H9 (cell line): ENCODE results near the gene PYGO2. TPM values are rescaled to one million over a fixed set of nuclear protein-coding genes. Genes with fewer than 3 reads are reported as not detected.

ENCODE experiments used
- DNase-seq: peaks from one replicate; pipeline ENCODE4 v3.0.0-alpha.2; 2017
- H2AFZ ChIP-seq: one replicate; pipeline ENCODE4 v1.6.1; 2013; ENCODE audit warnings: mild to moderate bottlenecking, low read length, control low read depth, moderate library complexity
- H2AK5ac ChIP-seq: 2 replicates; pipeline ENCODE4 v1.6.1; 2013; ENCODE audit warnings: low read length, control low read depth, mixed read lengths; ENCODE audit not compliant: insufficient read length
- H2BK120ac ChIP-seq: one replicate; pipeline ENCODE4 v1.6.1; 2013; ENCODE audit warnings: low read depth, mild to moderate bottlenecking, low read length, control low read depth, inconsistent platforms; ENCODE audit not compliant: poor library complexity, severe bottlenecking
- H2BK12ac ChIP-seq: 2 replicates; pipeline ENCODE4 v1.6.1; 2013; ENCODE audit warnings: low read length, control low read depth, mixed read lengths, low read depth; ENCODE audit not compliant: insufficient read length
- H2BK15ac ChIP-seq: 2 replicates; pipeline ENCODE4 v1.6.1; 2013; ENCODE audit warnings: low read depth, low read length, control low read depth
- H2BK20ac ChIP-seq: one replicate; pipeline ENCODE4 v1.6.1; 2013; ENCODE audit warnings: low read depth, mild to moderate bottlenecking, low read length, control low read depth, inconsistent platforms; ENCODE audit not compliant: poor library complexity, severe bottlenecking
- H2BK5ac ChIP-seq: 2 replicates; pipeline ENCODE4 v1.6.1; 2013; ENCODE audit warnings: low read length, control low read depth, mixed read lengths; ENCODE audit not compliant: insufficient read length
- H3K14ac ChIP-seq: 2 replicates; pipeline ENCODE4 v1.6.1; 2013; ENCODE audit warnings: low read length, control low read depth; ENCODE audit not compliant: insufficient read depth
- H3K18ac ChIP-seq: 2 replicates; pipeline ENCODE4 v1.6.1; 2013; ENCODE audit warnings: low read depth, mild to moderate bottlenecking, mixed read lengths, low read length, control low read depth; ENCODE audit not compliant: insufficient read length
- H3K23ac ChIP-seq: 2 replicates; pipeline ENCODE4 v1.6.1; 2013; ENCODE audit warnings: low read length, control low read depth, mixed read lengths, low read depth; ENCODE audit not compliant: insufficient read length
- H3K23me2 ChIP-seq: 2 replicates; pipeline ENCODE4 v1.6.1; 2013; ENCODE audit warnings: low read depth, mild to moderate bottlenecking, mixed read lengths, low read length, control low read depth; ENCODE audit not compliant: insufficient read length, poor library complexity, severe bottlenecking
- H3K27ac ChIP-seq: 2 replicates; pipeline ENCODE4 v1.5.1; 2013; ENCODE audit warnings: low read length, control low read depth, mixed read lengths, low read depth; ENCODE audit not compliant: insufficient read length
- H3K27me3 ChIP-seq: 2 replicates; pipeline ENCODE4 v1.6.1; 2013; ENCODE audit warnings: low read length, control low read depth, inconsistent platforms; ENCODE audit not compliant: insufficient read depth
- H3K4ac ChIP-seq: 2 replicates; pipeline ENCODE4 v1.6.1; 2013; ENCODE audit warnings: low read depth, mild to moderate bottlenecking, control low read depth, inconsistent platforms, low read length, moderate library complexity
- H3K4me1 ChIP-seq: 2 replicates; pipeline ENCODE4 v1.6.1; 2013; ENCODE audit warnings: low read length, control low read depth, inconsistent platforms; ENCODE audit not compliant: insufficient read depth
- H3K4me2 ChIP-seq: 2 replicates; pipeline ENCODE4 v1.6.1; 2013; ENCODE audit warnings: low read length, control low read depth, mixed read lengths; ENCODE audit not compliant: insufficient read length, insufficient read depth
- H3K56ac ChIP-seq: 2 replicates; pipeline ENCODE4 v1.6.1; 2013; ENCODE audit warnings: low read depth, mild to moderate bottlenecking, mixed read lengths, low read length, control low read depth; ENCODE audit not compliant: insufficient read length
- H3K79me1 ChIP-seq: 2 replicates; pipeline ENCODE4 v1.6.1; 2013; ENCODE audit warnings: low read depth, mild to moderate bottlenecking, moderate library complexity, low read length, control low read depth, inconsistent platforms; ENCODE audit not compliant: insufficient read depth, poor library complexity, severe bottlenecking
- H3K79me2 ChIP-seq: 2 replicates; pipeline ENCODE4 v1.6.1; 2013; ENCODE audit warnings: low read length, control low read depth, inconsistent platforms; ENCODE audit not compliant: insufficient read depth
- H3K9ac ChIP-seq: 2 replicates; pipeline ENCODE4 v1.6.1; 2013; ENCODE audit warnings: low read length, control low read depth, mixed read lengths; ENCODE audit not compliant: insufficient read length; ENCODE audit errors: extremely low read depth
- H3K9me3 ChIP-seq: one replicate; pipeline ENCODE4 v1.6.1; 2013; ENCODE audit warnings: low read depth, low read length, inconsistent platforms; ENCODE audit not compliant: control insufficient read depth
- H3T11ph ChIP-seq: one replicate; pipeline ENCODE4 v1.6.1; 2013; ENCODE audit warnings: mild to moderate bottlenecking, low read length, control low read depth, inconsistent platforms
- H4K20me1 ChIP-seq: one replicate; pipeline ENCODE4 v1.6.1; 2013; ENCODE audit not compliant: control insufficient read depth, insufficient read length, insufficient read depth
- H4K5ac ChIP-seq: 2 replicates; pipeline ENCODE4 v1.6.1; 2013; ENCODE audit warnings: low read depth, mild to moderate bottlenecking, mixed read lengths, low read length, control low read depth; ENCODE audit not compliant: insufficient read length
- H4K8ac ChIP-seq: replicated peaks from 2 replicates; pipeline ENCODE4 v1.6.1; 2013; ENCODE audit warnings: low read length, control low read depth, mixed read lengths, low read depth; ENCODE audit not compliant: insufficient read length
- H4K91ac ChIP-seq: 2 replicates; pipeline ENCODE4 v1.6.1; 2013; ENCODE audit warnings: low read depth, mild to moderate bottlenecking, moderate library complexity, mixed read lengths, low read length, control low read depth; ENCODE audit not compliant: insufficient read length
- H3K27ac Mint-ChIP-seq, 3 experiments: 2 replicates in 2 of 3; 3 replicates in 1 of 3; pipeline ENCODE4 v1.8.0; 2020 to 2021; ENCODE audit warnings: mixed read lengths in 3 of 3, mild to moderate bottlenecking in 1 of 3, moderate library complexity in 1 of 3
- H3K27me3 Mint-ChIP-seq: 2 replicates; pipeline ENCODE4 v1.8.0; 2021; ENCODE audit warnings: low read depth, mild to moderate bottlenecking, moderate library complexity, mixed read lengths
- H3K36me3 Mint-ChIP-seq, 3 experiments: 2 replicates in 2 of 3; 3 replicates in 1 of 3; pipeline ENCODE4 v1.8.0; 2020 to 2021; ENCODE audit warnings: low read depth in 3 of 3, mixed read lengths in 3 of 3; ENCODE audit not compliant: insufficient read depth in 1 of 3
- H3K4me1 Mint-ChIP-seq, 2 experiments: 2 replicates each; pipeline ENCODE4 v1.8.0; 2020; ENCODE audit warnings: mixed read lengths in 2 of 2
- H3K4me3 Mint-ChIP-seq, 2 experiments: 2 replicates in 1 of 2; 3 replicates in 1 of 2; pipeline ENCODE4 v1.8.0; 2020 to 2021; ENCODE audit warnings: mild to moderate bottlenecking in 2 of 2, mixed read lengths in 2 of 2, moderate library complexity in 1 of 2
- H3K9me3 Mint-ChIP-seq, 2 experiments: 2 replicates in 1 of 2; 3 replicates in 1 of 2; pipeline ENCODE4 v1.8.0; 2020; ENCODE audit warnings: mild to moderate bottlenecking in 2 of 2, mixed read lengths in 2 of 2, moderate library complexity in 1 of 2
- CTCF ChIP-seq: fragments of 200-600 bp; sonication (generic); conservative IDR thresholded peaks from 3 replicates; pipeline ENCODE4 v1.8.0; 2021; ENCODE audit warnings: antibody characterized with exemption, mild to moderate bottlenecking
- WGBS: extraction: QIAGEN DNeasy Blood & Tissue Kit; methylation state at CpG from one replicate; pipeline ENCODE4 v1.1.7; 2013; ENCODE audit warnings: missing lambda C conversion rate, low lambda C conversion rate, mixed read lengths; ENCODE audit not compliant: insufficient read length; ENCODE audit errors: extremely low coverage; 5-methylcytosine and 5-hydroxymethylcytosine counted together
- total RNA-seq: library from RNA; stranded (reverse); gene quantifications from 2 replicates; pipeline ENCODE4 v1.2.1, GENCODE V29; 2021

The PYGO2 gene
- total RNA-seq, 1 experiment from 2014 or later, result 38.7 TPM

GRCh38 chr1:154955039-154955717 lies 6.4 kb downstream of the PYGO2 start:
- H3K23ac ChIP-seq, result no peak overlapping the region
- H4K20me1 ChIP-seq, result no peaks in the 10 kb centered on the region

More at GRCh38 chr1:154955039-154955717, 6.4 kb downstream of the PYGO2 start:
- H3K4ac ChIP-seq, result peak overlapping the region; percentile 40; the same call in 1 of the 2 replicates
- H4K8ac ChIP-seq, result no peak overlapping the region
- H2AFZ ChIP-seq, result no peak overlapping the region
- H3K9ac ChIP-seq, result peak overlapping the region; percentile 85
- peaks cover 8 to 23% (median 22%) of the 10 kb centered on the region in 3 experiments; a peak in 6 of 7 replicates for H3K36me3 Mint-ChIP-seq
- no peak overlapping the region for H2BK5ac ChIP-seq
- H3K27me3 ChIP-seq, result no peaks in the 10 kb centered on the region
- peaks cover 4% of the 10 kb centered on the region; the same call in 1 of the 2 replicates for H3K4me1 ChIP-seq
- H3K14ac ChIP-seq, result peak overlapping the region; percentile 95; the same call in 1 of the 2 replicates
- H3K27me3 Mint-ChIP-seq, result no peaks in the 10 kb centered on the region
- peaks cover 48 to 56% of the 10 kb centered on the region in 2 experiments for H3K4me1 Mint-ChIP-seq
- no peak overlapping the region for H2BK120ac ChIP-seq
- peaks cover 16% of the 10 kb centered on the region for H3K23me2 ChIP-seq
- H3K27ac Mint-ChIP-seq, result peak overlapping the region; percentile 98 to 99 (median 99); a peak in 5 of 7 replicates
- no peak overlapping the region for H3K56ac ChIP-seq
- no peak for TF ChIP-seq CTCF
- H3K9me3 ChIP-seq, result no peaks in the 10 kb centered on the region
- H2BK12ac ChIP-seq, result no peak overlapping the region
- DNase-seq, result peak; percentile 68
- no peak overlapping the region for H2BK15ac ChIP-seq
- H2BK20ac ChIP-seq, result no peak overlapping the region
- no peaks in the 10 kb centered on the region for H3K9me3 Mint-ChIP-seq
- H4K5ac ChIP-seq, result no peak overlapping the region
- no CpG with 5 or more reads among the region's 4 CpGs for whole genome bisulfite sequencing
- no peaks in the 10 kb centered on the region for H3K79me1 ChIP-seq
- H3K79me2 ChIP-seq, result no peaks in the 10 kb centered on the region
- H2AK5ac ChIP-seq, result no peak overlapping the region
- H3K4me2 ChIP-seq, result peak overlapping the region; percentile 94
- peak overlapping the region; percentile 46 for H3K27ac ChIP-seq
- H4K91ac ChIP-seq, result no peak overlapping the region
- peak overlapping the region; percentile 47 for H3T11ph ChIP-seq
- peak overlapping the region; percentile 98 for H3K18ac ChIP-seq
- H3K4me3 Mint-ChIP-seq, result peak overlapping the region; percentile 83 to 97
